B cell (primary cell): ENCODE results near the gene ZC3H11A. TPM values are rescaled to one million over a fixed set of nuclear protein-coding genes. Genes with fewer than 3 reads are reported as not detected.

Experiments used
- ATAC-seq: fragments of 200-7000 bp; cut with Tn5 transposase; one replicate; pipeline ENCODE4 v1.10.0; 2021; ENCODE audit warnings: low read depth, mild to moderate bottlenecking, moderate number of reproducible peaks, moderate library complexity
- CTCF ChIA-PET: fragments of 350-600 bp; sonication (Branson Sonifier 250); formaldehyde crosslinking; loops from one replicate; lab custom pipeline; 2021; ENCODE audit warnings: antibody characterized with exemption, inconsistent platforms; lab: Charles Lee
- POLR2A ChIA-PET: fragments of 350-600 bp; sonication (Branson Sonifier 250); formaldehyde crosslinking; loops from one replicate; lab custom pipeline; 2021; ENCODE audit warnings: antibody characterized with exemption; lab: Charles Lee
- DNase-seq: peaks from one replicate; pipeline ENCODE4 v3.0.0; 2013
- H2AFZ ChIP-seq: 2 replicates; pipeline ENCODE4 v1.6.1; 2012; ENCODE audit warnings: mild to moderate bottlenecking, low read depth, low read length; ENCODE audit not compliant: insufficient read depth, poor library complexity, severe bottlenecking
- H3K27ac ChIP-seq, 2 donors: 1 replicate in 1 of 2; 2 replicates in 1 of 2; pipeline ENCODE4 v1.5.1; 2012 to 2013; ENCODE audit warnings: low read length in 2 of 2, mild to moderate bottlenecking in 2 of 2, moderate library complexity in 1 of 2
- H3K27me3 ChIP-seq, 4 experiments: fragments of 200-600 bp in 1 of 4; sonication (generic) in 1 of 4; replicated peaks in 1 of 4; 1 replicate in 2 of 4; 2 replicates in 2 of 4; pipeline versions ENCODE4 v1.6.1 to v1.7.0; 2013 to 2016; ENCODE audit warnings: low read length in 3 of 4, mild to moderate bottlenecking in 2 of 4, mixed read lengths in 1 of 4, moderate library complexity in 1 of 4; ENCODE audit not compliant: insufficient read depth in 4 of 4, control insufficient read depth in 3 of 4; ENCODE audit errors: control extremely low read depth in 1 of 4
- H3K36me3 ChIP-seq, 2 experiments: replicated peaks in 1 of 2; 1 replicate in 1 of 2; 2 replicates in 1 of 2; pipeline versions ENCODE4 v1.6.1 to v1.7.1; 2013; ENCODE audit warnings: low read length in 1 of 2; ENCODE audit not compliant: insufficient read depth in 2 of 2, control insufficient read depth in 1 of 2; ENCODE audit errors: control extremely low read depth in 1 of 2, extremely low read depth in 1 of 2
- H3K4me1 ChIP-seq, 2 donors: fragments of 200-600 bp in 1 of 2; sonication (generic) in 1 of 2; 1 replicate in 1 of 2; 2 replicates in 1 of 2; pipeline versions ENCODE4 v1.5.1 to v1.6.1; 2013 to 2017; ENCODE audit warnings: low read length in 2 of 2; ENCODE audit not compliant: control insufficient read depth in 2 of 2, insufficient read depth in 2 of 2
- H3K4me2 ChIP-seq: replicated peaks from 2 replicates; pipeline ENCODE3; 2012; ENCODE audit warnings: mild to moderate bottlenecking, low read depth, low read length; ENCODE audit not compliant: poor library complexity, severe bottlenecking
- H3K4me3 ChIP-seq, 5 experiments: fragments of 200-600 bp in 1 of 5; sonication (generic) in 1 of 5; 1 replicate in 3 of 5; 2 replicates in 2 of 5; pipeline versions ENCODE4 v1.5.1 to v1.7.0; 2011 to 2016; ENCODE audit warnings: low read length in 4 of 5, mild to moderate bottlenecking in 4 of 5, low read depth in 2 of 5, control low read depth in 1 of 5, moderate library complexity in 1 of 5; ENCODE audit not compliant: insufficient read depth in 1 of 5; ENCODE audit errors: control extremely low read depth in 1 of 5, extremely low read depth in 1 of 5
- H3K79me2 ChIP-seq: fragments of 200-600 bp; sonication (generic); one replicate; pipeline ENCODE4 v1.6.0; 2016; ENCODE audit warnings: low read length; ENCODE audit not compliant: control insufficient read depth, insufficient read depth
- H3K9ac ChIP-seq: fragments of 200-600 bp; sonication (generic); 2 replicates; pipeline ENCODE4 v1.6.1; 2017; ENCODE audit warnings: mild to moderate bottlenecking, low read length, moderate library complexity
- H3K9me3 ChIP-seq, 3 donors: one replicate each; pipeline versions ENCODE4 v1.6.1 to v1.7.1; 2013; ENCODE audit warnings: low read length in 2 of 3; ENCODE audit not compliant: control insufficient read depth in 2 of 3, insufficient read depth in 1 of 3; ENCODE audit errors: control extremely low read depth in 1 of 3
- H4K20me1 ChIP-seq: 2 replicates; pipeline ENCODE4 v1.6.0; 2012; ENCODE audit warnings: mild to moderate bottlenecking, low read length; ENCODE audit not compliant: insufficient read depth, control insufficient read depth, poor library complexity, severe bottlenecking
- H3K27ac Mint-ChIP-seq: one replicate; pipeline ENCODE4 v1.8.0; 2021; ENCODE audit warnings: mixed read lengths
- H3K27me3 Mint-ChIP-seq: one replicate; pipeline ENCODE4 v1.8.0; 2021; ENCODE audit warnings: mixed read lengths
- H3K4me1 Mint-ChIP-seq: one replicate; pipeline ENCODE4 v1.8.0; 2021; ENCODE audit warnings: mixed read lengths
- H3K4me3 Mint-ChIP-seq: one replicate; pipeline ENCODE4 v1.8.0; 2021; ENCODE audit warnings: mixed read lengths
- H3K9me3 Mint-ChIP-seq: one replicate; pipeline ENCODE4 v1.8.0; 2022; ENCODE audit warnings: mixed read lengths; ENCODE audit not compliant: insufficient read depth
- EZH2 ChIP-seq: IDR thresholded peaks from 2 replicates; pipeline ENCODE4 v1.6.1; 2012; ENCODE audit warnings: borderline replicate concordance, low read depth, mild to moderate bottlenecking, moderate library complexity, low read length; ENCODE audit not compliant: insufficient read depth, poor library complexity, severe bottlenecking
- WGBS: methylation state at CpG from one replicate; pipeline ENCODE4 v1.1.5; 2013; ENCODE audit warnings: missing lambda C conversion rate; ENCODE audit not compliant: insufficient coverage; 5-methylcytosine and 5-hydroxymethylcytosine counted together
- intact Hi-C: fragments of 100-400 bp; cut with micrococcal nuclease; formaldehyde crosslinking; loops from one replicate; pipeline ENCODE4 v1.10.0; 2022
- polyA plus RNA-seq: library from polyadenylated mRNA; depleted of rRNA; stranded (reverse); fragments of >200 nt; gene quantifications from 2 replicates; pipeline ENCODE4 v1.2.3, GENCODE V29; 2012
- total RNA-seq, 2 donors: library from RNA; stranded (reverse); fragments of 120-200 nt in 1 of 2; gene quantifications; 1 replicate in 1 of 2; 2 replicates in 1 of 2; pipeline versions ENCODE4 v1.2.3 to v1.2.4, GENCODE V29; 2013 to 2022
- TF ChIP-seq, protein P1 (sequence below): fragments of 200-600 bp; IDR thresholded peaks from one replicate; pipeline ENCODE4 v1.8.0; 2022; ENCODE audit warnings: antibody characterized with exemption, mild to moderate bottlenecking

The ZC3H11A gene
- total and polyA plus RNA-seq, 2 donors (not counting 1 experiment from before 2014, with no cell fraction given) = 72.1 to 130 TPM

DNA sequence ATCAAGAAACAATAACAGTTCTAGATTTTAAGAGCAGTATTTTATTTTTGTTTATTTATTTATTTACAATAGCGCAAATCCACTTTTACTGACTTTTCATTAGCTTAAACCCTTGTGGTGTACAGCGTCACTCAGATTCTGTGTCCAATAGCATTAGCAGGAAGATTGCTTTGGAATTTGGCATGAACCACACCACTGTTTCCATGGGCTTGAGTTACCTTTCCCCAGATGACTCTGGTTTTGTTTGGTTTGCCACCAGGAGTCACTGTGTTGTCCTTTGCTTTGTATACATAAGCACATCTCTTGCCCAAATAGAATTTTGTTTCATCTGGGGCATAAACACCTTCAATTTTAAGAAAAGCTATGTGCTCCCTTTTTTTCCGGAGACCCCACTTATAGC is 40.1 kb downstream of the ZC3H11A start:
- Mint-ChIP-seq H3K9me3 (no peaks in the 10 kb centered on the region), H3K27me3 (no peaks in the 10 kb centered on the region), H3K27ac (no peak overlapping the region), H3K4me1 (no peaks in the 10 kb centered on the region), H3K4me3 (no peak overlapping the region)
- DNase-seq (no peak), ATAC-seq (no peak)
- Histone ChIP-seq H3K27me3 (no peaks in the 10 kb centered on the region), H3K36me3 (peaks cover 0 to 87% of the 10 kb centered on the region in 2 experiments), H3K9ac (no peak overlapping the region), H2AFZ (no peak overlapping the region), H3K9me3 (peaks cover 0 to 1% (median 0%) of the 10 kb centered on the region in 3 donors), H4K20me1 (no peaks in the 10 kb centered on the region), H3K27ac (no peak overlapping the region), H3K4me3 (no peak overlapping the region), H3K4me1 (no peaks in the 10 kb centered on the region), H3K79me2 (peaks cover 7% of the 10 kb centered on the region), H3K4me2 (no peak overlapping the region)
- TF ChIP-seq, protein P1, sequence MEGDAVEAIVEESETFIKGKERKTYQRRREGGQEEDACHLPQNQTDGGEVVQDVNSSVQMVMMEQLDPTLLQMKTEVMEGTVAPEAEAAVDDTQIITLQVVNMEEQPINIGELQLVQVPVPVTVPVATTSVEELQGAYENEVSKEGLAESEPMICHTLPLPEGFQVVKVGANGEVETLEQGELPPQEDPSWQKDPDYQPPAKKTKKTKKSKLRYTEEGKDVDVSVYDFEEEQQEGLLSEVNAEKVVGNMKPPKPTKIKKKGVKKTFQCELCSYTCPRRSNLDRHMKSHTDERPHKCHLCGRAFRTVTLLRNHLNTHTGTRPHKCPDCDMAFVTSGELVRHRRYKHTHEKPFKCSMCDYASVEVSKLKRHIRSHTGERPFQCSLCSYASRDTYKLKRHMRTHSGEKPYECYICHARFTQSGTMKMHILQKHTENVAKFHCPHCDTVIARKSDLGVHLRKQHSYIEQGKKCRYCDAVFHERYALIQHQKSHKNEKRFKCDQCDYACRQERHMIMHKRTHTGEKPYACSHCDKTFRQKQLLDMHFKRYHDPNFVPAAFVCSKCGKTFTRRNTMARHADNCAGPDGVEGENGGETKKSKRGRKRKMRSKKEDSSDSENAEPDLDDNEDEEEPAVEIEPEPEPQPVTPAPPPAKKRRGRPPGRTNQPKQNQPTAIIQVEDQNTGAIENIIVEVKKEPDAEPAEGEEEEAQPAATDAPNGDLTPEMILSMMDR = no peak
- no peak for TF ChIP-seq EZH2
- ChIA-PET POLR2A (interaction anchor here (0.6 kb wide), 1 partner anchor 325 kb away, joined by 6 read pairs; no protein-coding TSS in a partner anchor), CTCF (interaction anchor here (1.3 kb wide), 1 partner anchor 11 kb away, joined by 5 read pairs; no protein-coding TSS in a partner anchor)
- 100% methylated on average over 1 of the region's 3 CpGs for WGBS
- intact Hi-C loops = no loop called here

DNA sequence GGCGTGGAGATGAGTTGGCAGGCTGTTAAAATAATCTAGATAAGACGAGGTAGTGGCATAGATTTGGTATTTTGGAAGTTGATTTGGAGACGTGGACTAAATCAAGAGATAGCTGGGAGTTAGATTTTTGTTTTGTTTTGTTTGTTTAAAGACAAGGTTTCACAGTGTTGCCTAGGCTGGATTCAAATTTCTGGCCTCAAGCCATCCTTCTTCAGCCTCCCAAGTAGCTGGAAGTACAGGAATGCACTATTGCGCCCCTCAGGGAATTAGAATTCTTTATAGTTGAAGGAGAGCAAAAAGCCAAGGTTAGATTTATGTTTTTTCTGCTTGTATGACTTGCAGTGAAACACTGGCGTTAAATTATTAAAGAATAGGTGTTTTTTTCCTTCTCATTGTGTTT is 43.7 kb downstream of the ZC3H11A start:
- intact Hi-C loops = no loop called here
- CTCF ChIA-PET = no interaction called here

More for the DNA sequence above, 43.7 kb downstream of the ZC3H11A start:
- WGBS = 97% methylated on average over 3 of the region's 5 CpGs
- no peak overlapping the region for H3K4me3 ChIP-seq
- Mint-ChIP-seq H3K4me1 (no peaks in the 10 kb centered on the region), H3K27ac (no peak overlapping the region), H3K9me3 (no peaks in the 10 kb centered on the region), H3K4me3 (no peak overlapping the region), H3K27me3 (no peaks in the 10 kb centered on the region)
- DNase-seq (no peak), ATAC-seq (no peak)
- no peak overlapping the region for H3K27ac ChIP-seq
- H3K4me2 ChIP-seq = no peak overlapping the region
- H3K4me1 ChIP-seq = no peaks in the 10 kb centered on the region
- POLR2A ChIA-PET = no interaction called here
- H3K27me3 ChIP-seq = no peaks in the 10 kb centered on the region
- no peak overlapping the region for H2AFZ ChIP-seq
- H3K9me3 ChIP-seq = peaks cover 0 to 6% (median 1%) of the 10 kb centered on the region in 3 donors
- H4K20me1 ChIP-seq = no peaks in the 10 kb centered on the region
- TF ChIP-seq EZH2 = no peak
- TF ChIP-seq, protein P1 = no peak
- peaks cover 3% of the 10 kb centered on the region for H3K79me2 ChIP-seq
- H3K9ac ChIP-seq = no peak overlapping the region
- peaks cover 0 to 62% of the 10 kb centered on the region in 2 experiments for H3K36me3 ChIP-seq
